ENCODE data around the gene NRAP.

NRAP gene

DNA sequence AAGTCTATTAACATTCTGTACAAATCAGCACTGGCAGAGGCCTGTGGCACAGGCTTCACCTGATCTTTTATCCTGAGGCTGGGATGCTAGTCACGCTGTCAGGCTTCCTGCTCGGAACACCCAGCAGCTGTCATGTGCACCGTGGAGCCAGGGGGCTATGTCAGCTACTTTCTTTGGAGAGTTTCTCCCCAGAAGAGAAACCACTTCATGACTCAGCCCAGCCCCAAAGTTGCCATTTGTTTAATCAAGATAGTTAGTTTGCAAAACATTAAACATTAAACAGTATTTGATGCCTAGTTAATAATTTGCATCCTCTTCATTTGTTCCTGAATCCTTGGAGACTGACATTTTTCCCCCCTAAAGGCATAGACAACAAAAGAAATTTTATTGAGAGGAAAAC is 111.1 kb downstream of the NRAP start, which contains the start of gene HABP2:
HABP2 (plus strand) TSS at position 353 of the 400 bp plus-strand sequence. CDS start 69 bp downstream, outside the sequence.
- no peak for TF ChIP-seq CTCF (IDR thresholded peaks at IDR 0.05; ENCODE audit: low read length, missing control alignments)
- no peak within 1 kb of the TSS for H3K4me3 ChIP-seq (replicated peaks; ENCODE audit: low read depth, low read length)
- no peak for DNase-seq (ENCODE audit: low read depth)

- DNase-seq (ENCODE audit: low read depth) = no peak
- no peak for TF ChIP-seq CTCF (IDR thresholded peaks at IDR 0.05; ENCODE audit: low read length, missing control alignments)
- no peak overlapping the region for H3K4me3 ChIP-seq (replicated peaks; ENCODE audit: low read depth, low read length)
Measured at GRCh38 chr10:113552014-113552413, 111.8 kb downstream of the NRAP start.

DNA sequence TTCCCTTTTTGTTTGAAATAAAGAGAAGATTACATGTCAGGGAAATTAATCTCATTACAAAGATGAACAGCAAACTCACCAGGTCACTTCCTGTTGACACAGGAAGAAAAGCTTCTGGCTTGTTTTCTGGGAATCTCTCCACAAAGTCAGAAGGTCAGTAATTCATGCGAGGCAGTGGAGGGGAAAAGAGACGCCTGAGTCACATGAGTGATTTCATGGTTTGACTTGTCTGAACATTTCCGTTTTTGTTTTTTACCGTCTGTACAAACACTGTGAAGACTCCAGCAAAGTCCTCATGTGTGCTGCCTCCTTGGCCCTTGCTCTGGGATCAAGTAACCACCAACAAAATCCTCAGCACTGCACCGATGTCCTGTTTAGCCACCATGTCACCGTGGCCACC is 113.5 kb downstream of the NRAP start:
- H3K4me3 ChIP-seq (replicated peaks; ENCODE audit: low read depth, low read length) = no peak overlapping the region
- peak; percentile 53 for DNase-seq (ENCODE audit: low read depth)
- no peak for TF ChIP-seq CTCF (IDR thresholded peaks at IDR 0.05; ENCODE audit: low read length, missing control alignments)

GRCh38 chr10:113549856-113550255 is 114.0 kb downstream of the NRAP start:
- no peak for DNase-seq (ENCODE audit: low read depth)
- TF ChIP-seq CTCF (IDR thresholded peaks at IDR 0.05; ENCODE audit: low read length, missing control alignments) = no peak
- H3K4me3 ChIP-seq (replicated peaks; ENCODE audit: low read depth, low read length) = no peak overlapping the region

GRCh38 chr10:113547426-113547825 is 116.4 kb downstream of the NRAP start:
- DNase-seq (ENCODE audit: low read depth) = no peak
- no peak for TF ChIP-seq CTCF (IDR thresholded peaks at IDR 0.05; ENCODE audit: low read length, missing control alignments)
- no peak overlapping the region for H3K4me3 ChIP-seq (replicated peaks; ENCODE audit: low read depth, low read length)

- no peak for DNase-seq (ENCODE audit: low read depth)
- no peak overlapping the region for H3K4me3 ChIP-seq (replicated peaks; ENCODE audit: low read depth, low read length)
- TF ChIP-seq CTCF (IDR thresholded peaks at IDR 0.05; ENCODE audit: low read length, missing control alignments) = no peak
Measured at GRCh38 chr10:113544392-113544791, 119.4 kb downstream of the NRAP start.

- TF ChIP-seq CTCF (IDR thresholded peaks at IDR 0.05; ENCODE audit: low read length, missing control alignments) = no peak
- DNase-seq (ENCODE audit: low read depth) = no peak
- no peak overlapping the region for H3K4me3 ChIP-seq (replicated peaks; ENCODE audit: low read depth, low read length)
Measured at GRCh38 chr10:113543107-113543955, 120.5 kb downstream of the NRAP start.
